CD4-positive, CD25-positive, alpha-beta regulatory T cell (primary cell): Measurements from ENCODE around the gene AIRE. TPM values are rescaled to one million over a fixed set of nuclear protein-coding genes. Genes with fewer than 3 reads are reported as not detected.
"Not testable (repeated sequence)": the region's sequence is repeated elsewhere in the genome, so short reads cannot be mapped to it uniquely, and the experiment has no call there.

Experiments used
- ATAC-seq, 2 donors: fragments of 150-1000 bp; cut with Tn5 transposase; one replicate each; pipeline ENCODE4 v1.10.0; 2021; ENCODE audit warnings: low read depth in 2 of 2, moderate number of reproducible peaks in 2 of 2, moderate library complexity in 1 of 2
- DNase-seq, 3 donors: peaks; one replicate each; pipeline versions ENCODE4 v3.0.0 to v3.0.0-alpha.2; 2012 to 2022; ENCODE audit warnings: mixed read lengths in 1 of 3
- H3K27ac ChIP-seq: one replicate; pipeline ENCODE4 v1.7.0; 2013; ENCODE audit warnings: mild to moderate bottlenecking, low read length; ENCODE audit not compliant: insufficient read depth, poor library complexity, severe bottlenecking
- H3K27me3 ChIP-seq: one replicate; pipeline ENCODE4 v1.7.0; 2013; ENCODE audit warnings: low read length; ENCODE audit not compliant: control insufficient read depth, insufficient read depth
- H3K36me3 ChIP-seq: one replicate; pipeline ENCODE4 v1.7.0; 2013; ENCODE audit warnings: mild to moderate bottlenecking, low read length, moderate library complexity; ENCODE audit not compliant: control insufficient read depth, insufficient read depth
- H3K4me1 ChIP-seq: 2 replicates; pipeline ENCODE4 v1.7.0; 2013; ENCODE audit warnings: mild to moderate bottlenecking, low read length; ENCODE audit not compliant: insufficient read depth, control insufficient read depth, poor library complexity, severe bottlenecking
- H3K4me3 ChIP-seq: one replicate; pipeline ENCODE4 v1.7.0; 2013; ENCODE audit warnings: low read depth, mild to moderate bottlenecking, low read length, moderate library complexity
- H3K9me3 ChIP-seq, 2 experiments: 1 replicate in 1 of 2; 2 replicates in 1 of 2; pipeline ENCODE4 v1.7.0; 2013; ENCODE audit warnings: low read length in 2 of 2, mild to moderate bottlenecking in 1 of 2, moderate library complexity in 1 of 2; ENCODE audit not compliant: control insufficient read depth in 2 of 2
- H3K27ac Mint-ChIP-seq, 3 donors: one replicate each; pipeline ENCODE4 v1.8.0; 2020 to 2022; ENCODE audit warnings: mild to moderate bottlenecking in 3 of 3, mixed read lengths in 3 of 3, moderate library complexity in 2 of 3
- H3K27me3 Mint-ChIP-seq: one replicate; pipeline ENCODE4 v1.8.0; 2022; ENCODE audit warnings: mild to moderate bottlenecking, mixed read lengths
- H3K36me3 Mint-ChIP-seq: one replicate; pipeline ENCODE4 v1.8.0; 2020; ENCODE audit warnings: mixed read lengths
- H3K4me1 Mint-ChIP-seq, 4 donors: one replicate each; pipeline ENCODE4 v1.8.0; 2020 to 2022; ENCODE audit warnings: mixed read lengths in 4 of 4, mild to moderate bottlenecking in 1 of 4
- H3K4me3 Mint-ChIP-seq, 4 donors: one replicate each; pipeline ENCODE4 v1.8.0; 2020 to 2022; ENCODE audit warnings: mild to moderate bottlenecking in 4 of 4, mixed read lengths in 4 of 4, moderate library complexity in 3 of 4
- H3K9me3 Mint-ChIP-seq, 7 donors: one replicate each; pipeline ENCODE4 v1.8.0; 2020 to 2022; ENCODE audit warnings: mixed read lengths in 7 of 7, mild to moderate bottlenecking in 3 of 7, moderate library complexity in 2 of 7
- polyA plus RNA-seq, 4 donors: library from polyadenylated mRNA; unstranded; fragments of 300-500 nt; fragmentation: Illumina TruSeq; gene quantifications; one replicate each; pipeline ENCODE4 v1.2.3, GENCODE V29; 2021
- total RNA-seq: library from RNA; stranded (reverse); gene quantifications from one replicate; pipeline ENCODE4 v1.2.3, GENCODE V29; 2022

AIRE gene
- total and polyA plus RNA-seq, 5 donors from 2014 or later = 0.07 to 2.0 (median 0.39) TPM

GRCh38 chr21:44272284-44272858 lies 13.3 kb upstream of the AIRE start:
- ATAC-seq (no peak), DNase-seq (no peak)
- no peak overlapping the region for H3K4me3 ChIP-seq
- H3K9me3 Mint-ChIP-seq = no peaks in the 10 kb centered on the region
- H3K4me1 ChIP-seq = no peaks in the 10 kb centered on the region
- H3K4me3 Mint-ChIP-seq = no peak overlapping the region
- H3K27me3 Mint-ChIP-seq = peaks cover 8% of the 10 kb centered on the region
- H3K36me3 ChIP-seq = no peaks in the 10 kb centered on the region
- H3K9me3 ChIP-seq = no peaks in the 10 kb centered on the region
- no peak overlapping the region for H3K27ac ChIP-seq
- H3K36me3 Mint-ChIP-seq = no peaks in the 10 kb centered on the region
- no peak overlapping the region for H3K27ac Mint-ChIP-seq
- no peaks in the 10 kb centered on the region for H3K27me3 ChIP-seq
- peaks cover 0 to 5% (median 0%) of the 10 kb centered on the region in 4 donors for H3K4me1 Mint-ChIP-seq

- no peak for ATAC-seq
- H3K9me3 ChIP-seq = no peaks in the 10 kb centered on the region
- no peak overlapping the region for H3K4me3 Mint-ChIP-seq
- no peaks in the 10 kb centered on the region for H3K4me1 ChIP-seq
- H3K27me3 ChIP-seq = no peaks in the 10 kb centered on the region
- H3K4me1 Mint-ChIP-seq = peaks cover 0 to 5% (median 0%) of the 10 kb centered on the region in 4 donors
- H3K36me3 Mint-ChIP-seq = no peaks in the 10 kb centered on the region
- H3K4me3 ChIP-seq = no peak overlapping the region
- H3K36me3 ChIP-seq = no peaks in the 10 kb centered on the region
- no peak overlapping the region for H3K27ac ChIP-seq
- H3K27me3 Mint-ChIP-seq = peaks cover 8% of the 10 kb centered on the region
- no peak overlapping the region for H3K27ac Mint-ChIP-seq
- no peak for DNase-seq
- no peaks in the 10 kb centered on the region for H3K9me3 Mint-ChIP-seq
These were observed 12.6 kb upstream of the AIRE start for GRCh38 chr21:44273046-44273445.

GRCh38 chr21:44275041-44275440 lies 10.6 kb upstream of the AIRE start:
- Histone ChIP-seq H3K36me3 (no peaks in the 10 kb centered on the region), H3K4me1 (no peaks in the 10 kb centered on the region), H3K4me3 (no peak overlapping the region), H3K27ac (no peak overlapping the region), H3K27me3 (no peaks in the 10 kb centered on the region), H3K9me3 (no peaks in the 10 kb centered on the region)
- Mint-ChIP-seq H3K27ac (no peak overlapping the region), H3K27me3 (peaks cover 13% of the 10 kb centered on the region), H3K9me3 (no peaks in the 10 kb centered on the region), H3K36me3 (no peaks in the 10 kb centered on the region), H3K4me1 (no peaks in the 10 kb centered on the region), H3K4me3 (no peak overlapping the region)
- DNase-seq (no peak), ATAC-seq (no peak)

GRCh38 chr21:44279354-44280260 lies 6.1 kb upstream of the AIRE start:
- H3K4me1 ChIP-seq = no peaks in the 10 kb centered on the region

GRCh38 chr21:44281801-44282200 lies 3.9 kb upstream of the AIRE start:
- no peaks in the 10 kb centered on the region for H3K27me3 ChIP-seq
- H3K27ac ChIP-seq = no peak overlapping the region
- H3K4me3 ChIP-seq = no peak overlapping the region
- H3K36me3 ChIP-seq = no peaks in the 10 kb centered on the region
- ATAC-seq (no peak), DNase-seq (no peak)
- no peak overlapping the region for H3K27ac Mint-ChIP-seq
- H3K9me3 Mint-ChIP-seq = no peaks in the 10 kb centered on the region
- H3K36me3 Mint-ChIP-seq = no peaks in the 10 kb centered on the region
- H3K4me1 ChIP-seq = no peaks in the 10 kb centered on the region
- H3K4me1 Mint-ChIP-seq = peaks cover 0 to 2% (median 0%) of the 10 kb centered on the region in 4 donors
- H3K4me3 Mint-ChIP-seq = no peak overlapping the region
- peaks cover 11% of the 10 kb centered on the region for H3K27me3 Mint-ChIP-seq
- no peaks in the 10 kb centered on the region for H3K9me3 ChIP-seq

More at GRCh38 chr21:44279354-44280260, 6.1 kb upstream of the AIRE start:
- Histone ChIP-seq H3K36me3 (no peaks in the 10 kb centered on the region), H3K9me3 (no peaks in the 10 kb centered on the region), H3K27me3 (no peaks in the 10 kb centered on the region), H3K4me3 (no peak overlapping the region), H3K27ac (no peak overlapping the region)
- H3K4me3 Mint-ChIP-seq = no peak overlapping the region
- H3K9me3 Mint-ChIP-seq = no peaks in the 10 kb centered on the region
- ATAC-seq = no peak
- H3K4me1 Mint-ChIP-seq = peaks cover 0 to 2% (median 0%) of the 10 kb centered on the region in 4 donors
- H3K36me3 Mint-ChIP-seq = no peaks in the 10 kb centered on the region
- H3K27ac Mint-ChIP-seq = no peak overlapping the region
- DNase-seq = no peak
- peaks cover 15% of the 10 kb centered on the region for H3K27me3 Mint-ChIP-seq

- H3K9me3 ChIP-seq = no peaks in the 10 kb centered on the region
- H3K4me3 Mint-ChIP-seq = no peak overlapping the region
- no peaks in the 10 kb centered on the region for H3K27me3 ChIP-seq
- no peak overlapping the region for H3K27ac Mint-ChIP-seq
- H3K27ac ChIP-seq = no peak overlapping the region
- DNase-seq (no peak), ATAC-seq (no peak)
- no peaks in the 10 kb centered on the region for H3K4me1 ChIP-seq
- H3K4me1 Mint-ChIP-seq = peaks cover 0 to 2% (median 0%) of the 10 kb centered on the region in 4 donors
- no peaks in the 10 kb centered on the region for H3K36me3 Mint-ChIP-seq
- H3K27me3 Mint-ChIP-seq = peaks cover 11% of the 10 kb centered on the region
- no peaks in the 10 kb centered on the region for H3K36me3 ChIP-seq
- no peak overlapping the region for H3K4me3 ChIP-seq
- H3K9me3 Mint-ChIP-seq = no peaks in the 10 kb centered on the region
These were observed 3.3 kb upstream of the AIRE start for GRCh38 chr21:44282370-44282769.

- H3K27ac Mint-ChIP-seq, H3K4me1 ChIP-seq, ATAC-seq: not testable (repeated sequence)
These were observed 2.4 kb upstream of the AIRE start for GRCh38 chr21:44283211-44283785.

More at GRCh38 chr21:44283211-44283785, 2.4 kb upstream of the AIRE start:
- H3K27me3 Mint-ChIP-seq = peaks cover 11% of the 10 kb centered on the region
- not testable (repeated sequence) for H3K36me3 Mint-ChIP-seq, H3K27me3 ChIP-seq, H3K36me3 ChIP-seq, H3K4me3 Mint-ChIP-seq, H3K9me3 Mint-ChIP-seq, H3K4me1 Mint-ChIP-seq, H3K9me3 ChIP-seq, H3K4me3 ChIP-seq, DNase-seq, H3K27ac ChIP-seq
